ENCODE results near the gene TMSB10.

The TMSB10 gene

DNA sequence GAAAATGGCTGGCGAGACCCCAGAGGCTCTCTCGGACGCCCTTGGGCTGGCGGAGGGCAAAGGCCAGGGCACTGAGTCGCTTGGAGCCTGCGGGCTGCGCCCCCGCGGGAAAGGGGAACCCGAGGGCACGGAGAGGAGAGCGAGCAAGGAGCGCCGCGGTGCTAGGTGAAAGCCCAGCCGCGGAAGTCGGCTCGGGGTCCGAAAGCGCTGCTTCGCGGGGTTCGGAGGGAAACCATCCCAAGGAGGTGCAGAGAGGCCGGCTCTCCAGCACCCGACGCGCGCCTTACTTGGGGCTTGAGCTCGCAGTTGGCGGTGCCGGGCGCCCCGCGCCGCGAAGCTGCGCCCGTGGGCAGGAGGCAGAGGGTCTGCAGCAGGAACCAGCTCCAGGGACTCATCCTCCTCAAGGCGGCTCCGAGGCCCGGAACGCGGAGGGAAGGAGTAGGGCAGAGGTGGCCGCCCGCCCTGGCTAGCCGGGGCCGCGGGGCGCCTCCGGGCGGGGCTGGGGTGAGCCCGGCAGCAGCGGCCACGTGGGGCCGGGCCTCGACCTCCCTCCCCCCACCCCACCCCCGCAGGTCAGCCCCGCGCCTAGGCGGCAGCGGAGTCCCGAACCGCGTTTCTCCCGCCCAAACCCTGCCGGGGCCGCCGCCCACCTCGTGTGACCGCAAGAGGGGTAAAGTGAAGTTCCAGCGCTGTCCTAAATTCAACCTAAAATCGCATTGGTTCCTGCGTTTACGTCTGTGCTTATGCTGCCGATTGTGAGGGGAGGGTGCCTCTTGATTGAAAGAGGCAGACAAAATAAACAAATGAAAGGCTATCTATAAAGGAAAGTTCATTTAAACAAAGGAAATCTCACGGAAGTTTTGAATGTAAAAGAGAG is 24.6 kb upstream of the TMSB10 start, which contains the start of gene TRABD2A:
Gene TRABD2A, minus strand, starts transcription at position 440 of the 877 bp plus-strand sequence. Its CDS starts 45 bp downstream, at position 395.
- DNase-seq: peak; percentile 62

DNA sequence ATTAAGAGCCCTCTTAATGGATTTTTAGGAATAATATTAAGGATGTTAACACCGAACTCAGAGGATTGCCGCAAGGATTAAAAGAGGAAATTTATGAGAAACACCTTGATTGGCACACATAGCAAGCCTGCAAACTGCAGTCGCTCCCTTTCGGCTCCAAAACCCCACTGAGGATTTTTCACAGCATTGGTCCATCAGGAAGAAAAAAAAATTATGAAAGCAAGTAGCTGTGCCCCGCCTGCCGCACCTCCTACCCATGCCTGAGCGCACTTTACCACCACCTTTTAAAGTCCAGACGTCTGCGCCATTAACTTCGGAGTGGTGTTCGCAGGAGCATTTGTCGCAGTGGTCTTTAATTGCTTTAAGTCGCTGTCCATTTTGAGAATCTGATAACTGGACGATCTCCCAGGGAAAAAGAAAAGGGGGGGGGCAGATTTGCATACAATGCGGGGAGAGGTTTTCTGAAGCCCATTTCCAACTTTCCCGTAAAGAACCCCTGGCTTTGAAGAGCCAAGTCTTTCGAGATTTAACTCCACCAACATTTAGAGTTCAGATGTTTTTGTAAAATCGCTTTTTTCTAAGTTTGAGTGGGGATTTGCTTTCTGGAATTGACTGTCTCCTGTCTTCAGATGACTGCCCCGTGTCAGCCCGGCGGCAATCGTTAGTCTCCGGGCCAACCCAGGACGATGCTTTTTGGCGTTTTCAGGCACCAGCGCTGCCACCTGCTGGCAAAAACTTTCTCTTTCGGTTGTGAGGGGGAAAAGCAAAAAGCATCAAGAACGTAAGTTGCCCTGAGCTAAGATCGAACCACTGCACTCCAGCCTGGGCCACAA is 23.7 kb upstream of the TMSB10 start:
- DNase-seq: peak; percentile 88

DNA sequence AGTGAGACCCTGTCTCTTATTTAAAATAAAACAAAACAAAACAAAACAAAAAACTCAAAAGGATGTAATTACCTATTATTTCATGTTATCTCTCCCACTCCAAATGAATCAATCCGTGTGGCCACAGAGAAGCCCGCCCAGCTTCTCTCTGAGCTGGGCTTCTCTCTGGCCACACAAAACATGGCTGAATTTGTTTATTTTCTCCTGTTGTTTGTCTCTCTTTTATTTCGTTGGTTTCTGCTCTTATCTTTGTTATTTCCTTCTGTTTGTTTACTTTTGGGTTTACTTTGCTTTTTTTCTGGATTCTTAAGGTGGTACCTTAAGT is 23.1 kb upstream of the TMSB10 start:
- no peak for DNase-seq

DNA sequence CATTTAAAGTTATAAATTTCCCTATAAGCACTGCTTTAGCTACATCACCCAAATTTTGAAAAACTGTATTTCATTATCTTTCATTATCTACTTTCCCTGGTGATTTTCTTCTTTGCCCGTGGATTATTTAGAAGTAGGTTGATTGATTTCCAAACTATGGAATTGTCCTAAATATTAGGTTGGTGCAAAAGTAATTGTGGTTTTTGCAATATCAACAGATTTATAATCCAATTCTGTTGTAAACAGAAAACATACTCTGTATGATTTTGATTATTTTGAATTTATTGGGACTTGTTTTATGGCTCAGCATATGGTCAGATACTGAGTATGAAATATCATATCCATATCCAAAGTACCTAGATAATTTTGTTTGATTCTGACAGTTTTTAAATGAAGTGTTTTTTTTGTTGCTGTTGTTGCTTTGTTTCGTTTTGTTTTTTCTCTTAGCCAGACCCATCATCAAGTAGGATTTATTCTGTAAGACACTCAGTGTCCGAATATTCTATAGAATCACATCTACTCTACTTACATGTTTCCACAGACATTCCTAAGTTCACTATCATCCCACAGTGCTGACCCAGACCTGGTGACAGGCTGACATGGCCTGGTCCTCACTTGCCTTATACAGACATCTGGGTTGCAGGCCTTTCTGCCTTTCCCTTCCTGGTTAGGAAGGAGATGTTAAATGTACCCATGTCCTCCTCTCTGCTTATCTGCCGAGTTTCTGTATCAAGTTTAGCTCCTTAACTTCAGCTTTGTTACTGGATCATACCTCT is 22.5 kb upstream of the TMSB10 start:
- DNase-seq: no peak

DNA sequence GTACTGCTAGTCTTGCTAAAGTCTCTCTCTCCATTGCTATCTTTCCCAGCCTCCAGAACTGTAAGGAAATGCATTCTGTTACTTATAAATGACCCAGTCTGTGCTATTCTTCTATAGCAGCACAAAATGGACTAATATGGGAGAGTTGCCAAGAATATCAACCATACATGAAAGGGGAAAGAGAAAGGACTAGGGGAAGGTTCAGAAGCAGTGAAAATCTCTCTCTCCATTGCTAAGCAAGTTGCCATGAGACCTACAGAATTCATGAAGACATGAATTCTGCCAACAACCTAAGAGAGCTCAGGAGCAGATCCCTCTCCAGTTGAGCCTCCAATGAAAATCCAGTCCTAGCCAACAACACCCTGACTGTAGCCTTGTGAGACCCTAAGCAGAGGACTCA is 21.0 kb upstream of the TMSB10 start:
- DNase-seq: no peak

DNA sequence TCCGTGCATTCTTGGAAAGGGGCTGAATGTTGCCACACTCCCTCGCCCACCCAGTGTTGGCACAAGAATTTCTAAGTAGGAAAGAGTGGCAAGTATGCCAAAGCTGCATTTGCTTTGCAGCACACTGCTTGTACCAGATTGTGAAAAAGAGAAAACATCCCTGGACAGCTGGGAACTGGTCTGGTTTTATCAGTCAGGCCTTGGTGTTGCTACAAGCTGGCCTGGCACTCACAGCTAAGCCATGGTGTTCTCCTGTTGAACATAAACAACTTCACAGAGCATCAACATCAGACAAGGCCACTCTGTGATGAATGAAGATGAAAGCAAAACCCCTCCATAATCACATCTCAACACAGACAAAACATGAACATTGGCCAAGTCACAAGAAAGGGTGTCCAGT is 20.3 kb upstream of the TMSB10 start:
- DNase-seq: no peak

DNA sequence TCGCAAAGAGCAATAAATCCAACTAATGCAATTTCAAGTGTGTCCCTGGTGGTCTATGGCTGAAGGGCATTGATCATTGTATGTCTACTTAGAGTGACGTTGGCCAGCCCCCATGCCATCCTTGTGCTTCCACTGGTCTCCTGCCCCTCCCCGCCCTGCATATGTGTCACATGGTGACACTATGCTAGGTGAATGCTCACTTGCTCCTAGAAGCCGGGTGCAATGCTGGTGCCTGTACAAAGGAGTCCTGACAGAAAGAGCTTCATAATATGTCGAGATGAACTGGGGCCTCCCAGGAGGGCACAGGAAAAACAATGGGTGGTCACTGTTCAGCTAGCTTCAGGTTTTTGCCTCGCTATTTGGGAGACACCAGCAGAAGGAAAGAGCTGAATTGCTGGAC is 18.7 kb upstream of the TMSB10 start:
- DNase-seq: no peak

DNA sequence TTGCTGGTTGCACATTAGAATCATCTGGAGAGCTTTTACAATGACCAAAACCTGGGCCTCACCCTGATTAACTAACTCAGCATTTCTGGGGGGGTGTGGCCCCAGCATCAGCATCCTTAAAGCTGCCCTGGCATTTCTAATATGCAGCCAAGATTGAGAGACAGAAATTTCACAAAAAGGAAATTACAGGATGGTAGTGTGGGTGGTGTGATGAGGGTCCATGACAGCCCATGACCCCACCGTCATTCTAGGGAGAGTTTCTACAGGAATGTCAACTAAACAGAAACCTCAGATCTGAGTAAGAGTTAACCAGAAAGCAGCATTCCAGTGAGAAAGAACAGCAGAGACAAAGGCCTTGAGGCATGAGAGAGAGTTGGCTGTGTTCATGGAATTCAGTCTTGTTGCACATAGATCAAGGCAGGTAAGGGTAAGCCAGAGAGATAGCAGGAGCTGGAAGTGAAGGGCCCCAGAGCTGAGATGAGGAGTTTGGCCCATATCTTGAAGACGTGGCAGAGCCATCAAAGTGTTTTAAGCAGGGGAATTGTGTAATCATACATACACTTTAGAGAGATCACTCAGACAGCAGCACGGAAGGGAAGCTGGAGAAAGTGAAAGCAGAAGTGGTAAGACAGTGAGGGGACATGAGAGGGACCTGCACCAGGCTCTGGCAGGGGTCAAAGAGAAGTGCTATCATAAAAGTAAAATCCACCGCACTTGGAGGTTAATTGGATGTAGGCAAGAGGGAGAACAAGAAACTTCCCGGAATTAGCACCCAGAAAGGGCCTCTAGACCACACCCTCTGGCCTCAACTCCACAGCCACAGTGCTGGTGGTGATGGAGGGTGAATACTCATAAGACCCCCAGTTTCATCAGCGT is 16.8 kb upstream of the TMSB10 start:
- peak; percentile 76 for DNase-seq

DNA sequence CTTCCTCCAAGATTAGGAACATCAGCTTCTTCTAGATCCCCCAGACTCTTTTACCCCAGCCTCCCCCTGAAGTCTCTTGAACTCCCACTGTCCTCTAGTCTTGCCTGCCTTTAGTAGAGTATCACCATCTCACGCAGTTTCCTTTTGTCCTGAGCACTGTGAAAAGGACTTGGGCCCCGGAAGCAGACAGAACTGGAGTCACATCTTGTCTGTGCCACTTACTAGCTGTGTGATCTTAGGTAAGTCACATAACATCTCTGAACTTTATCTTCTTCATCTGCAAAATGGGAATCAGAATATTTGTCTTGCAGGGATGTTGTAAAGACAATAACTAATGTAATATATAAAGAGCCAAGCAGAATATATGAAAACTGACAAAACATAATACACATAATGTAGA is 16.1 kb upstream of the TMSB10 start:
- peak; percentile 34 for DNase-seq

DNA sequence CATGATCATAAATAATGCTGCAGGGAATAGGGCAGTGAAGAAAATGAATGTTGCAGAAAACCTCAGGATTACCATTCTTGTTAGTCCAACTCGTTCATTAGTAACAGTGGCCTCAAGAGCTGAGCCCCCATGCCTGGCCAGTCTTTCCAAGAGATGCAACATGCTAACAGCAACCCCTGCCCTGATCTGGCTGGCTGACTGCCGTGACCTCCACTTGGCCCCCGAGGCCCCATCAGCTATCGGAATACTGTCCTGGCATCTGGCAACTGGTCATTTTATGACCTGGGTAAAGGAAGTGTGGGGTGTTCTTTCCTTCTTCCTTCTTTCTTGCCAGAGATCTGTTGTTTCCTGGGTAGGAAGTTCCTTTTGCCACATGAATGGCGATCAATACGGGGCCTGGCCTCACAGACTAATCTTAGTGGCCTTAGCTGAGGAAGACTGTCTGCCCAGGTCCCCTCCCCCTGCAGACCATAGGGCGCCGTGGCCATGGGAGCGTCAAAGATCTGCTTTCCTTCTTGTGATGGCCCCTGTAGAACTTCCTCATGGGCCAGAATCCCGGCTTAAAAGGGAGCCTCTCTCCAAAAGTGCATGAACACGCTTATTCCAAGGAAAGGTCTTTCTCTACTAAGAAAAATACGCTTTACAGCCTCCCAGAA is 14.0 kb upstream of the TMSB10 start:
- DNase-seq: no peak

DNA sequence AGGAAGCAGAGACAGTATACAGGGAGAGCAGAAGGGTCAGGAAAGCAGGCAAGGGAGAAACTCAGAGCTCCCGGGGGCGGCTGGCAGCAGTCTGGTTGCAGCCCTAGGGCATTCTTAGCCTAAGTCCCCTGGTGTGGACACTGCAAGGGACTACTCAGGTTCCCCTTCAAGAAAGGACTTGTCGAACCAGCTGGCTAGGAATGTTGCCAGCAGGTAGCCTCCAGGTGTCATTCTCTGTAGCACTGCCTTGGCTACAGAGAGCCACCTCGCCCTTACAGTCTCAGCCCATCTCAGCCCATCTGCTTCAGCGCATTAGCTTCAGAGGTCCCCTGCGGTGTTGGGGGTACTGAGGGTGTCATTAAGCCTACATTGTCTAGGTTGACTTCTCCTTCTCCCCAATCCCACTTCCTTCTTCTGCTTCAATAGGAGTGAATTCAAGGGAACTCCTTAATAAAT is 11.3 kb upstream of the TMSB10 start:
- no peak for DNase-seq

DNA sequence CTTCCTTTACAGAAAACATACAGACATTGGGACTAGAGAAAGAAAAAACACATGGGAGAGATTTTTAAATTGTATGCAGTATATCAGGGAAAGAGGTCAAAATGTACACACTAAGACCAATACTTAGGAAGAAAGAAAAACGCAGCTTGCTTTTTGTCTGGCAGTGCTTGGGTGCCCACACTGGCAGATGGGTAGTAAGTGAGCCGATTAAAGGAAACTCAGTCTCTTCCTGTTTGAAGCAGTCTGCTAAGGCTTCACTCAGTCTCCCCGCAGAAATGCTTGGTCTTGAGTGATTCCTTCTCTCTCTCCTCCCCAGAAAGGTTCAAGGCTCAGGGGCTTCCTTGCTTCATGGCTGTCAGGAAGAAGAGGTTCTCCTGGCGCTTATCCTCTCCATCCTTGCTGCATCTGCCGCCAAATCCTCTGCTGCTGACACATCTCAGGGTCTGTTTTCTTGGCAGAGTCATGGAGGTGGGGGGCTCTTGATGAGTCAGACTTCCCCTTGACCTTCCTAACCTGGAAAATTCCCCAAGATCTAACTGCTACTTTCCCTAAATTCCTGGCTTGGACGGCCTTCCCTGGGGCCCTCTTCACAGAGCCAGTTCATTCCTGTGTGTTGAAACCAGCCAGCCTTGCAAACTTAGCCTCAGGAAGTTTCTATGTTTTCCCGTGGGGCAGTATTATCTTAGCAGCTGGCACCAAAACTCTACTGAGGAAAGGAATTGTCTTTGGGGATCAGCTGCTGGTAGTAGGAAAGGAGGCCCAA is 10.5 kb upstream of the TMSB10 start:
- DNase-seq: peak; percentile 44

DNA sequence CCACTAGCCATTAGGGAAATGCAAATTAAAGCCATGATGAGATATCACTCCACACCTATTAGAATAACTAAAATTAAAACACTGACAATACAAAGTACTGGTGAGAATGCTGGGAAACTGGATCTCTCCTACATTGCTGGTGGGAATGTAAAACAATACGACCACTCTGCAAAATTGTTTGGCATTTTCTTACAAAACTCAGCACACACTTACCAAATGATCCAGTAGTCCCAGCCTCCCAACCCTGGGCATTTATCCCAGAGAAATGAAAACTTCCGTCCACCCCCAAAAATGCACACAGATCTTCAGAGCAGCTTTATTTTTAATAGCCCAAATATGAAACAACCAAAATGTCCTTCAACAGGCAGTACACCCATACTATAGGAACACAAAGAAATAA is 8.9 kb upstream of the TMSB10 start:
- DNase-seq: no peak

DNA sequence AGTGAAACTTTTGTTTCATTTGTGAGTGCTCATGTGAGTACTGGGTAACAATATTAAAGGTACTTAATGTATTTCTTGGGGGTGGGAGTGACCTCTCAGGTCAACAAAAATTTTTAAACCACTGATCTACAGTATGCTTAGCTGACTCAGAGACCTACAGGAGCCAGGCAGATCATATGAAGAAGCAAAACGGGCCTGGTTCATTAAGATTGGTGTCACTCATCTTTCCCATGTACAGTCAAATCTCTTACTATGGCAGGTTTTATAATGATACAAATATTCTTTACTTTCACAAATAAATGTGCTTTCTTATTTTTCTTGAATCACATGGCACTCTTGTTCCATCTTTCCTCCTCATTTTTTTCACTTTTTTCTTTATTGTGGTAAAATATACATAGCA is 7.7 kb upstream of the TMSB10 start:
- DNase-seq: no peak

DNA sequence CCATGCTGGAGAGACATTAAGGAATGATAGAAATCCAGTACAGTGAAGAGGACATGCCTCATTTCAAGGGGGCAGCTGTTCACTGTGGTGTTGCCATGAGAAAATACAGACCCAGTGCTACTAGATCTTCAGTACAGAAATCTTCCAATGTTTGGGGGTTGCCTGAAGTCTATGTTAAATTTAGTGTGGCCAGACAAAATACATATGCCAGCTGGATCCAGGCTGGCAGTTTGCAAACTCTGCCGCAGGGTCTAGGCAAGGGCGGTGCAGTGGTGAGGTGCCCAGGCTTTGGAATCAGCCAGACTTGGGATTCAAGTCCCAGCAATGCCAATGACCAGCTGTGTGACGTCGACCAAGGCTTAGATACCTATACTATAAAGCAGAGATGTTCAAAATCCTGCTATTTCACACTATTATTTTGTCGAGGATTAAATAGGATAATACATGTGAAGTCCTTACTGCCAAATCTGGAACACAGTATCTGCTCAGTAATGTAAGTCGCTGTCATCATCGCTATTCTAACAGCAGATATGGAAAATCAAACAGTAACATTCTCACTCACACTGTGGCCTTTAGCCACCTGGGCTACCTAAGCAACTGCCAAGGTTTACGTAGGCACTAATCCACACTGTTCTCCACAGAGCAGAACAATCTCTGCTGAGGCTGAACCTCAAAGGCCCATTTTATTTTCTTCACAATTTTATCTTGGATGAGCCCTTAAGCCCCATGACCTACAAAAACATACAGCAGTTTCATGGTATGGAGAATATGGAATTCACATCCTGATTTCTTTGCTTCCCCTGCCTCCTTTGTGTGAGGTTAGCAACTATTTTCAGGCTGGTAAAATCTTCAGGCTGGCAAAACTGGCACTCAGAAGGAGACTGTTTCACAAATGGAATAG is 5.9 kb upstream of the TMSB10 start:
- DNase-seq: no peak

DNA sequence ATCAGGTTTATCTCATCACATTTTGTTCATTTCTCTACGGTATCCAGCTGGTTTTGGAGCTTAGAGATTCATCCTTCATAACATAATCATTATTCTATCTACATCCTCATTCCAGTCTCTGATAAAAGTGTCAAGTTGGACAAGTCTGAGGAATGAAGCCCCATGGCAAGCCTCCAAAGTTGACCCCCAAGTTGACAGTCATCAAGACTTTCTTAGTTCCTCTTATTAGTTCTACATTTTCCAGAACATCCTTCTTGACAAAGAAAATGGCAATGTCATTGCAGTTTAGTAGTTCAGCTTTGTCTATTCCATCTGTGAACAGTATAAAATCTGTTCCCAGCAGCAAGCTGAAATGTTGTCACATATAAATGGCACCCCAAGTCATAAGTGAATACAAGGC is 4.5 kb upstream of the TMSB10 start:
- DNase-seq: no peak

DNA sequence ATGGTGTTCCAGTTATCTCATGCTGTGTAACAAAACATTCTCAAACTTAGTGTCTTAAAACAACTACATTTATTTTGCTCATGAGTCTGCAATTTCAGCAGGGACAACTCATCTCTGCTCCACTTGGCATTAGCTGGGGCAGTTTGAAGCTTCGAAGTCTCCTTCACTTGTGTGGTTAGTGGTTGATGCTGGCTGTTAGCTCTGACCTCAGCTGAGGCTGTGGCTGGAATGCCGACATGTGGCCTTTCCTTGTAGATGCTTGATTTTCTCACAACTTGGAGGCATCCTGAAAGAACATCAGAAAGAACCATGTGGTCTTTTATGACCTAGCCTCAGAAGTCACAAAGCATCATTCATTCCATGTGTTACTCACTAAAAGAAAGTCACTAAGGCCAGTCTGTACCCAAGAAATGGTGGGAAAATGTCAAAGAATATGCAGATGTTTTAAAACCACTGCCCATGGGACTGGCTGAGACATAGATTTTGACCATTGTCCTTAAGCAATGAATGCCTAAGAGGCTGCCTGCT is 3.8 kb upstream of the TMSB10 start:
- DNase-seq: no peak

DNA sequence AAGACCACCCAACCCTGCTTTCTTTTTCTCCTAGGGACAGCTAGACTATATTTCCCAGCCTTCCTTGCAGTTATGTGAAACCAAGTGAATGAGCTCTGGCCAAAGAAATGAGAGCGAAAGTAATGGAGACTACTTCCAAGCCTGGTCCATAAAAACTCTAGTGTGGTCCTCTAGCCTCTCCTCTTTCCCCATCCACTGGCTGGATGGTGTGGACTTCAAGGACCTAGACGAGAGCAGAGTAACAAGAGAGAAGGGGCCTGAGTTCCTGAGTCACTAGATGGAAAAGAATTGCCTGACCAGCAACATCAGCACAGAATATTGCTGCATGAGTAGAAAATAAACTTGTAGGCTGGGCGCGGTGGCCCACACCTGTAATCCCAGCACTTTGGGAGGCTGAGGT is 2.9 kb upstream of the TMSB10 start:
- DNase-seq: no peak

DNA sequence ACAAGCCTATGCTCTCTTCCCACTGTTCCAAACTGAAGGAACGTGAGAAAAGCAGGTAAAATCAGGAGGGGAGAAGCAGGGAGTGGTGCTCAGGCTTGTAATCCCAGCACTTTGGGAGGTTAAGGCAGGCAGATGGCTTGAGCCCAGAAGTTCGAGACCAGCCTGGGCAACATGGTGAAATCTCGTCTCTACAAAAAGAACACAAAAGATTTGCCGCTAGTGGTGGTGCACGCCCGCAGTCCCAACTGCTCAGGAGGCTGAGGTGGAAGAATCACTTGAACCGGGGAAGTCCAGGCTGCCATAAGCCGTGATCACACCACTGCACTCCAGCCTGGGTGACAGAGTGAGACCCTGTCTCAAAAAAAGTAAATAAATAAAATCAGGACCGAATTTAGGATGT is 1.3 kb upstream of the TMSB10 start:
- DNase-seq: no peak
